Measurements from ENCODE around the gene INF2. TPM values are rescaled to one million over a fixed set of nuclear protein-coding genes. Genes with fewer than 3 reads are reported as not detected.

The INF2 gene
- total RNA-seq, 4 donors from 2014 or later: 39.9 to 199 (median 72.4) TPM

DNA sequence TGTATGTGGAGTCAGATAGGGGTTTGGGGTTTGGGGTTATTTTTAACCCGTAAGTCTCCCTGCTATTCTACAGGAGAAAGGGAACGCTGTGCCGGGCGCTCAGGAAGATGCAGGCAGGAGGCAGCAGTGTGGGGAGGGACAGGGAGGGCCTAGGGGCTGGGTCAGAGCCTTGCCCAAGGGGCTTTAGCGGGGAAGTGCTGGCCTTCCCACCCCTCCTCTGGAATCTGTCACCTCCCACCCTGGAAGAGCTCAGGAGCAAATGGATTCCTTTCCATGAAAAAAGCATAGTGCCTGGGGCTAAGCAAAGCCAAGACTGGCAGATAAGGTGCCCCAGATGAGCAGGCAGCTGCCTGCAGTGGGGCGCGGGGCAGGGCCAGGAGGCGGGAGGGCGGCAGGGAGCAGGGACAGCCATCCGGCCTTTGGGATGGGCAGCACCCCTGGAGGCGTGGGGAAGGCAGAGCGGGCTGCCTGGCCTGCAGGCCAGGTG lies 7.3 kb upstream of the INF2 start:
- TF ChIP-seq, protein P1, sequence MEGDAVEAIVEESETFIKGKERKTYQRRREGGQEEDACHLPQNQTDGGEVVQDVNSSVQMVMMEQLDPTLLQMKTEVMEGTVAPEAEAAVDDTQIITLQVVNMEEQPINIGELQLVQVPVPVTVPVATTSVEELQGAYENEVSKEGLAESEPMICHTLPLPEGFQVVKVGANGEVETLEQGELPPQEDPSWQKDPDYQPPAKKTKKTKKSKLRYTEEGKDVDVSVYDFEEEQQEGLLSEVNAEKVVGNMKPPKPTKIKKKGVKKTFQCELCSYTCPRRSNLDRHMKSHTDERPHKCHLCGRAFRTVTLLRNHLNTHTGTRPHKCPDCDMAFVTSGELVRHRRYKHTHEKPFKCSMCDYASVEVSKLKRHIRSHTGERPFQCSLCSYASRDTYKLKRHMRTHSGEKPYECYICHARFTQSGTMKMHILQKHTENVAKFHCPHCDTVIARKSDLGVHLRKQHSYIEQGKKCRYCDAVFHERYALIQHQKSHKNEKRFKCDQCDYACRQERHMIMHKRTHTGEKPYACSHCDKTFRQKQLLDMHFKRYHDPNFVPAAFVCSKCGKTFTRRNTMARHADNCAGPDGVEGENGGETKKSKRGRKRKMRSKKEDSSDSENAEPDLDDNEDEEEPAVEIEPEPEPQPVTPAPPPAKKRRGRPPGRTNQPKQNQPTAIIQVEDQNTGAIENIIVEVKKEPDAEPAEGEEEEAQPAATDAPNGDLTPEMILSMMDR (IDR thresholded peaks at IDR 0.05; ENCODE audit: low read depth): no peak

- TF ChIP-seq, protein P1 (IDR thresholded peaks at IDR 0.05; ENCODE audit: low read depth): no peak
These were observed 5.6 kb upstream of the INF2 start for GRCh38 chr14:104683653-104684448.

- TF ChIP-seq, protein P1 (IDR thresholded peaks at IDR 0.05; ENCODE audit: low read depth): no peak
These were observed 5.0 kb upstream of the INF2 start for GRCh38 chr14:104684449-104684821.

GRCh38 chr14:104685216-104685997 lies 4.0 kb upstream of the INF2 start:
- TF ChIP-seq, protein P1 (IDR thresholded peaks at IDR 0.05; ENCODE audit: low read depth): no peak

DNA sequence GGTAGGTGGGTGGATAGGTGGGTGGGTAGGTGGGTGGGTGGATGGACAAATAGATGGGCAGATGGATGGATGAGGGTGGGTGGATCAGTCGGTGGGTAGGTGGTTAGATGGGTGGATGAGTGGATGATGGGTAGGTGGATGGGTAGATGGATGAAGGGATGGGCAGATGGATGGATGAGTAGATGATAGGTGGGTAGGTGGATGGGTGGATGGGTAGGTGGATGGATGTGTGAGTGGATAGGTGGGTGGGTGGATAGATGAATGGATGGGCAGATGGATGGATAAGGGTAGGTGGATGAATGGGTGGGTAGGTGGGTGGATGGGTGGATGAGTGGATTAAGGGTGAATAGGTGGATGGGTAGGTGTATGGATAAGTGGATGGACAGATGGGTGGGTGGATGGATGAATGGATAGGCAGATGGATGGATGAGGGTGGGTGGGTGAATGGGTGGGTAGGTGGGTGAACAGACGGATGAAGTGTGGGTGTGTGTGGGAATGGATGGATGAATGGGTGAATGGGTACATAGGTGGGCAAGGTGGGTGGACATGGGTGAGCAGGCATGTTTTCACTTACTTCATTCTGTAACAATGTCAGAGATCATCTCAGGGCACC lies 3.3 kb upstream of the INF2 start:
- TF ChIP-seq, protein P1 (IDR thresholded peaks at IDR 0.05; ENCODE audit: low read depth): no peak

GRCh38 chr14:104686624-104687517 lies 2.5 kb upstream of the INF2 start:
- TF ChIP-seq, protein P1 (IDR thresholded peaks at IDR 0.05; ENCODE audit: low read depth): no peak
